ENCODE data around the gene CACNA1E. TPM values are rescaled to one million over a fixed set of nuclear protein-coding genes. Genes with fewer than 3 reads are reported as not detected.

The CACNA1E gene
- 70.8 TPM for total RNA-seq

GRCh38 chr1:181483285-181484195 lies at the start of gene CACNA1E:
TSS of gene CACNA1E (plus strand) at chr1:181483517. CDS start at chr1:181483745, 228 bp downstream.

Small RNA genes within 50 kb of the gene (small RNA-seq; reads per million reads assigned to genes)
- gene RF00017 = not detected
- not detected for gene RNA5SP70

All from diencephalon (tissue), 1 donor.